ENCODE measurements around the gene FBXO42. TPM values are rescaled to one million over a fixed set of nuclear protein-coding genes. Genes with fewer than 3 reads are reported as not detected.

FBXO42 gene
- total and polyA plus RNA-seq, 2 of the 8 experiments (the other 6 are each of a cell fraction or from before 2014, with no cell fraction given), result 15.1 to 17.0 TPM

DNA sequence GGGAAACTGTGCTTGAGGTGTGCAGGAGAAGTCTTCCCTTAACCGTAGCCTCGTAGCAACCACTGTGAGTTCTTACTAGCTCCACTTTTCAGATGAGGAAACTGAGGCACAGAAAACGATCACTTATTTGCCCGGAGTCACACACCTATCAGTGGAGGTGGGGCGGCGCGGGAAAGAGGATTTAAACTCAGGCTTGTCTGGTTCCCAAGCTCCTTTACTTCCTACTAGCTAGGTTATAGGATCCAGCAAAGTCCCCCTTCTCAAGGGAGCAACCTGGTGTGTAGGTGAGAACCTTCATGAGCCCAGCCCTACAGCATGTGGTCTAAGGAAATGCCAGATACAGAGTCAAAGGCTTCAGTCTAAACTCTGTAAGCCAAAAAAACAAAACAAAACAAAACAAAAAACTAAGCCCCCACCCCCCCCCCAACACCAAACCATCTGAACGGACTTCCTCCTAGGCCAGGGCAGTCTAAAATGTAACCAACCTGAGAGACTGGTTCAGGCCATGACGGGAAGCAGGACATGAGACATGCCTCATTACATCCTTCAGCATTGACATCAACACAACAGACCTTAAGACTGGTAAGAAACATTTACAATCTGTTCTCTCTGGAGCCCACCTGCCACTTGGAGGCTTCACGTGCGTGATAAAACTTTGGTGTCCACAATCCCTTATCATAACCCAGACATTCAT is 709 bp upstream of the FBXO42 start:
- no peaks in the 10 kb centered on the region for H3K9me3 ChIP-seq (ENCODE audit: insufficient read depth in 2 of 2, low read depth in 1 of 2, low read length in 1 of 2)
- H3K14ac ChIP-seq (ENCODE audit: insufficient read length), result no peak overlapping the region
- H3K27ac ChIP-seq (ENCODE audit: low read depth, low read length), result peak overlapping the region; percentile 46; the same call in 1 of the 2 replicates
- H3K4me1 ChIP-seq (replicated peaks in 1 of 4; ENCODE audit: control insufficient read depth in 3 of 4, insufficient read depth in 4 of 4, low read length in 3 of 4), result peaks cover 2 to 4% (median 3%) of the 10 kb centered on the region in 4 experiments; a peak in 3 of 7 replicates
- no peak overlapping the region for H3K56ac ChIP-seq (replicated peaks; ENCODE audit: insufficient read length, low read depth, low read length)
- ChIA-PET POLR2A (ENCODE audit: partially characterized antibody) (interaction anchor here (0.8 to 5.4 kb wide), 11 partner anchors 8 to 72 kb away, joined by 3 to 32 read pairs (median 4); partner anchors contain the start of gene SZRD1), CTCF (ENCODE audit: partially characterized antibody) (interaction anchor here (0.6 to 4.2 kb wide), 7 partner anchors 11 to 853 kb away, joined by 3 to 44 read pairs (median 3); no protein-coding TSS in a partner anchor)
- H3K79me2 ChIP-seq (ENCODE audit: control insufficient read depth in 1 of 2, insufficient read depth in 2 of 2, low read length in 2 of 2), result peaks cover 4 to 34% of the 10 kb centered on the region in 2 experiments; a peak in 3 of 4 replicates
- H2AFZ ChIP-seq (ENCODE audit: low read length), result peak overlapping the region; percentile 96
- H3K27me3 ChIP-seq (replicated peaks in 1 of 4; ENCODE audit: control insufficient read depth in 3 of 4, extremely low read depth in 1 of 4, insufficient read depth in 3 of 4, low read length in 3 of 4), result no peaks in the 10 kb centered on the region; a peak in 1 of 7 replicates
- H2BK12ac ChIP-seq (ENCODE audit: low read depth, low read length), result peak overlapping the region; percentile 13; the same call in 1 of the 2 replicates
- peak overlapping the region; percentile 87 to 99 for H3K4me2 ChIP-seq (ENCODE audit: insufficient read depth in 1 of 2, low read depth in 2 of 2, low read length in 2 of 2)
- no peak overlapping the region for H2BK20ac ChIP-seq (ENCODE audit: low read length)
- no peak for FAIRE-seq
- peak overlapping the region; percentile 35; the same call in 1 of the 2 replicates for H2BK5ac ChIP-seq (ENCODE audit: low read depth, low read length)
- 60% methylated on average over 11 of the region's 11 CpGs; no CpG with 5 or more reads in 1 of the 2 experiments for WGBS, 2 experiments (ENCODE audit: extremely low coverage in 1 of 2, insufficient coverage in 1 of 2, insufficient read length in 1 of 2, insufficient replicate concordance in 2 of 2, low coverage in 1 of 2, low lambda C conversion rate in 2 of 2, missing lambda C conversion rate in 1 of 2)
- DNase-seq (ENCODE audit: low read depth in 1 of 2, low spot score in 2 of 2), result no peak
- no peak overlapping the region for H2AK5ac ChIP-seq (ENCODE audit: low read depth, low read length)
- H4K91ac ChIP-seq (replicated peaks; ENCODE audit: insufficient read length, low read length), result peak overlapping the region; percentile 29
- peak overlapping the region; percentile 74 to 92 (median 82) for H3K4me3 ChIP-seq (ENCODE audit: extremely low read depth in 1 of 4, insufficient read depth in 2 of 4, low read depth in 3 of 4, low read length in 4 of 4)
- no peak overlapping the region for H3K23ac ChIP-seq (ENCODE audit: insufficient read length)
- H2BK15ac ChIP-seq (ENCODE audit: low read length), result peak overlapping the region; percentile 61; the same call in 1 of the 2 replicates
- peak overlapping the region in 3 of 4 experiments; percentile 56 to 65 (median 65); a peak in 6 of 7 replicates for H3K9ac ChIP-seq (replicated peaks in 1 of 4; ENCODE audit: extremely low read depth in 1 of 4, low read depth in 3 of 4, low read length in 3 of 4)
- H3K18ac ChIP-seq (ENCODE audit: extremely low read depth, low read length), result peak overlapping the region; percentile 84; the same call in 1 of the 2 replicates
- peaks cover 0 to 2% of the 10 kb centered on the region in 2 experiments for H4K20me1 ChIP-seq (replicated peaks in 1 of 2; ENCODE audit: control insufficient read depth in 1 of 2, insufficient read depth in 2 of 2, low read length in 2 of 2)
- H2BK120ac ChIP-seq (replicated peaks; ENCODE audit: low read depth, low read length), result no peak overlapping the region
- peak overlapping the region; percentile 93 for H3K4ac ChIP-seq (replicated peaks; ENCODE audit: insufficient read length, low read depth, low read length)
- peaks cover 2% of the 10 kb centered on the region for H3K79me1 ChIP-seq (ENCODE audit: low read depth, low read length)
- H4K8ac ChIP-seq (ENCODE audit: extremely low read depth, insufficient read depth, low read length), result peak overlapping the region; percentile 45
- H3K23me2 ChIP-seq (ENCODE audit: low read depth, low read length), result peaks cover 6% of the 10 kb centered on the region
- TF ChIP-seq KDM1A (IDR thresholded peaks at IDR 0.05; ENCODE audit: borderline replicate concordance, low read length), result 0 out of 2 replicates have a peak, but pooled peaks have one; percentile 23
- no peak for TF ChIP-seq TAF7 (optimal IDR thresholded peaks at IDR 0.05; ENCODE audit: borderline replicate concordance, low read depth, low read length)
- peak overlapping the region; percentile 63 for H4K5ac ChIP-seq (ENCODE audit: insufficient read length, low read depth, low read length)
- H3K36me3 ChIP-seq (ENCODE audit: control insufficient read depth in 2 of 4, insufficient read depth in 4 of 4, low read length in 3 of 4), result no peaks in the 10 kb centered on the region
